HCT116 (cell line): Measurements from ENCODE around the gene SRY. TPM values are rescaled to one million over a fixed set of nuclear protein-coding genes. Genes with fewer than 3 reads are reported as not detected.

Experiments
- ATAC-seq: fragments of 200-7000 bp; cut with Tn5 transposase; 2 replicates; pipeline ENCODE4 v1.9.1; 2020; ENCODE audit warnings: mild to moderate bottlenecking, moderate library complexity
- BruUV-seq: library from RNA; stranded (reverse); fragments of 400-500 nt; replicated peaks from 2 replicates; lab custom pipeline; 2021; lab: Mats Ljungman, UMichigan
- CTCF ChIA-PET: fragments of 300-600 bp; sonication (Branson Sonifier 250); formaldehyde crosslinking; loops from one replicate; lab custom pipeline; 2021; ENCODE audit warnings: antibody characterized with exemption; lab: Charles Lee
- POLR2A ChIA-PET: fragments of 300-600, 350-600 bp; sonication (Branson Sonifier 250); formaldehyde crosslinking; loops from one replicate; lab custom pipeline; 2021; ENCODE audit warnings: antibody characterized with exemption; lab: Charles Lee
- RAD21 ChIA-PET, 2 experiments: fragments of 300-600 bp; sonication (Branson Sonifier 250); formaldehyde crosslinking; loops; one replicate each; lab custom pipeline; 2023; ENCODE audit warnings: low total read pairs in 2 of 2; ENCODE audit not compliant: uncharacterized antibody in 2 of 2, unreplicated experiment in 2 of 2, low non-redundant PET in 1 of 2; lab: Charles Lee
- DNase-seq: peaks from one replicate; pipeline ENCODE4 v3.0.0-alpha.2; 2010; ENCODE audit warnings: low read depth, low spot score
- H2AFZ ChIP-seq: fragments of 200-600 bp; shearing (Covaris generic), sonication (generic); 2 replicates; pipeline ENCODE4 v1.6.1; 2017; ENCODE audit warnings: low read depth, mixed run types, mixed read lengths, antibody characterized with exemption, low read length; ENCODE audit not compliant: poor library complexity, severe bottlenecking
- H3K27ac ChIP-seq: 2 replicates; pipeline ENCODE4 v1.5.1; 2012; ENCODE audit warnings: low read depth, low read length
- H3K27me3 ChIP-seq: fragments of 200-600 bp; sonication (generic); 2 replicates; pipeline ENCODE4 v1.6.1; 2016; ENCODE audit warnings: mixed run types, low read length, mixed read lengths; ENCODE audit not compliant: insufficient read depth
- H3K36me3 ChIP-seq, 2 experiments: fragments of 200-500 bp in 1 of 2; fragments of 200-600 bp in 1 of 2; sonication (Bioruptor generic) in 1 of 2; sonication (generic) in 1 of 2; 2 replicates each; pipeline versions ENCODE4 v1.5.1 to v1.6.1; 2014 to 2016; ENCODE audit warnings: low read length in 2 of 2, inconsistent platforms in 1 of 2, mixed read lengths in 1 of 2, mixed run types in 1 of 2; ENCODE audit not compliant: insufficient read depth in 2 of 2, control insufficient read depth in 1 of 2
- H3K4me1 ChIP-seq, 2 experiments: fragments of 200-600 bp in 1 of 2; sonication (generic) in 1 of 2; 2 replicates each; pipeline versions ENCODE4 v1.5.1 to v1.6.1; 2012 to 2017; ENCODE audit warnings: low read length in 2 of 2, inconsistent platforms in 1 of 2, mild to moderate bottlenecking in 1 of 2, mixed read lengths in 1 of 2, mixed run types in 1 of 2, moderate library complexity in 1 of 2; ENCODE audit not compliant: insufficient read depth in 2 of 2, control insufficient read depth in 1 of 2
- H3K4me2 ChIP-seq: fragments of 200-600 bp; sonication (generic); 2 replicates; pipeline ENCODE4 v1.6.1; 2017; ENCODE audit warnings: mixed run types, low read length, mixed read lengths
- H3K4me3 ChIP-seq, 2 experiments: fragments of 200-600 bp in 1 of 2; sonication (generic) in 1 of 2; replicated peaks in 1 of 2; 2 replicates each; pipeline ENCODE4 v1.5.1; 2011 to 2016; ENCODE audit warnings: low read length in 2 of 2, control low read depth in 1 of 2, low read depth in 1 of 2, mild to moderate bottlenecking in 1 of 2, mixed read lengths in 1 of 2, mixed run types in 1 of 2
- H3K79me2 ChIP-seq: fragments of 200-600 bp; sonication (generic); 2 replicates; pipeline ENCODE4 v1.6.1; 2017; ENCODE audit warnings: mild to moderate bottlenecking, mixed run types, low read length, moderate library complexity, mixed read lengths; ENCODE audit not compliant: insufficient read depth
- H3K9ac ChIP-seq: fragments of 200-600 bp; sonication (generic); 2 replicates; pipeline ENCODE4 v1.6.1; 2016; ENCODE audit warnings: low read length, mixed read lengths
- H3K9me2 ChIP-seq: fragments of 200-600 bp; sonication (generic), shearing (Covaris generic); 2 replicates; pipeline ENCODE4 v1.6.1; 2017; ENCODE audit warnings: mixed run types, mild to moderate bottlenecking, moderate library complexity; ENCODE audit not compliant: insufficient read depth
- H3K9me3 ChIP-seq, 2 experiments: fragments of 200-500 bp in 1 of 2; fragments of 200-600 bp in 1 of 2; sonication (Bioruptor generic) in 1 of 2; sonication (generic) in 1 of 2; 2 replicates each; pipeline ENCODE4 v1.6.1; 2014 to 2017; ENCODE audit warnings: low read length in 2 of 2, mixed read lengths in 2 of 2, inconsistent platforms in 1 of 2, low read depth in 1 of 2, mild to moderate bottlenecking in 1 of 2, mixed run types in 1 of 2, moderate library complexity in 1 of 2; ENCODE audit not compliant: control insufficient read depth in 1 of 2, insufficient read depth in 1 of 2
- H4K20me1 ChIP-seq: fragments of 200-600 bp; sonication (generic), shearing (Covaris generic); 2 replicates; pipeline ENCODE4 v1.6.1; 2017; ENCODE audit warnings: mixed run types, mild to moderate bottlenecking, moderate library complexity; ENCODE audit not compliant: insufficient read depth
- CBX3 ChIP-seq: IDR thresholded peaks from 2 replicates; pipeline ENCODE4 v1.6.1; 2012; ENCODE audit warnings: low read depth
- ELF1 ChIP-seq: IDR thresholded peaks from 2 replicates; pipeline ENCODE4 v1.6.1; 2012; ENCODE audit warnings: low read depth, borderline replicate concordance
- EZH2 ChIP-seq: fragments of 200-600 bp; sonication (generic); IDR thresholded peaks from 2 replicates; pipeline ENCODE4 v1.6.1; 2017; ENCODE audit warnings: antibody characterized with exemption, mixed run types
- EZH2phosphoT487 ChIP-seq: fragments of 200-600 bp; IDR thresholded peaks from 2 replicates; pipeline ENCODE4 v1.6.1; 2018; ENCODE audit warnings: antibody characterized with exemption, borderline replicate concordance
- FOSL1 ChIP-seq: IDR thresholded peaks from 2 replicates; pipeline ENCODE4 v1.6.1; 2012; ENCODE audit warnings: low read depth
- JUND ChIP-seq: IDR thresholded peaks from 2 replicates; pipeline ENCODE4 v1.6.1; 2012
- POLR2AphosphoS5 ChIP-seq: IDR thresholded peaks from 2 replicates; pipeline ENCODE4 v1.6.1; 2011; ENCODE audit warnings: mild to moderate bottlenecking, low read depth, low read length, moderate library complexity
- RAD21 ChIP-seq: IDR thresholded peaks from 2 replicates; pipeline ENCODE4 v1.6.1; 2012; ENCODE audit warnings: low read depth, mild to moderate bottlenecking
- SIN3A ChIP-seq: IDR thresholded peaks from 2 replicates; pipeline ENCODE4 v1.6.1; 2012; ENCODE audit warnings: low read depth
- SP1 ChIP-seq: IDR thresholded peaks from 2 replicates; pipeline ENCODE4 v1.6.1; 2012; ENCODE audit warnings: low read depth
- SRF ChIP-seq: IDR thresholded peaks from 2 replicates; pipeline ENCODE4 v1.6.1; 2012; ENCODE audit warnings: low read depth
- YY1 ChIP-seq: IDR thresholded peaks from 2 replicates; pipeline ENCODE4 v1.6.1; 2011; ENCODE audit warnings: low read length, low read depth, moderate library complexity, mild to moderate bottlenecking; ENCODE audit not compliant: insufficient replicate concordance; ENCODE audit errors: extremely low read depth
- ZNF274 ChIP-seq: fragments of 200-500 bp; sonication (Bioruptor generic); IDR thresholded peaks from 2 replicates; pipeline ENCODE4 v1.6.1; 2014; ENCODE audit warnings: mild to moderate bottlenecking, low read depth, low read length, inconsistent platforms
- intact Hi-C: fragments of 100-400 bp; cut with micrococcal nuclease; formaldehyde crosslinking; loops from 2 replicates; pipeline ENCODE4 v1.10.0; 2022
- total RNA-seq: library from RNA; stranded (reverse); gene quantifications from one replicate; pipeline ENCODE4 v1.2.1, GENCODE V29; 2021; ENCODE audit not compliant: unreplicated experiment
- TF ChIP-seq, protein P1 (sequence below): IDR thresholded peaks from 2 replicates; pipeline ENCODE4 v1.6.1; 2012; ENCODE audit warnings: low read depth
- TF ChIP-seq, protein P2 (sequence below): IDR thresholded peaks from 2 replicates; pipeline ENCODE4 v1.6.1; 2012

The SRY gene
- total RNA-seq, 1 experiment from 2014 or later = not detected

DNA sequence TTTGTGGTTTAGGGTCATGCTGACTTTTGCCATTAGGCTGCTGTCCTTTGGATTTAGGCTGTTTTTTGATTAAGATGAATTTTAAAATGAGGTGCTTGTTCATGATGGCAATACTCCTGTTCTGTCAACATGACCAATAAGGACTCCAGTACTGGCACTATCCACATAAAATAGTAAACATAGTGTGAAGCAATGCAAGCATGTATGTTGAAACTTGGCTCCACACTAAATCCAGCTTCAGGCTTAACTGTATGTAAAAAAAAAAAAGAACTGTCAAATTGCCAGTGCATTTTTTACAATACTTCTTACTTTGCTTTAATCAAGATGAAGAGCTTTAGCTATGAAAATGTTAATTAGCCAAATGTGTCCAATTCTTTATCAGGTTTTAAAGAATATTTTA lies 47.7 kb upstream of the SRY start:
- Histone ChIP-seq H3K4me3 (no peak overlapping the region), H2AFZ (no peak overlapping the region), H3K36me3 (no peaks in the 10 kb centered on the region), H3K9me3 (no peaks in the 10 kb centered on the region), H3K4me2 (no peak overlapping the region), H3K27ac (no peak overlapping the region), H3K9ac (no peak overlapping the region), H3K9me2 (no peaks in the 10 kb centered on the region), H3K4me1 (no peaks in the 10 kb centered on the region), H3K79me2 (no peaks in the 10 kb centered on the region), H4K20me1 (no peaks in the 10 kb centered on the region), H3K27me3 (no peaks in the 10 kb centered on the region)
- DNase-seq (no peak), ATAC-seq (no peak)
- ChIA-PET RAD21 (no interaction called here), POLR2A (no interaction called here), CTCF (no interaction called here)
- TF ChIP-seq SRF = no peak
- TF ChIP-seq RAD21 = no peak
- TF ChIP-seq ZNF274 = no peak
- no peak for TF ChIP-seq EZH2
- intact Hi-C loops = no loop called here
- BruUV-seq = no TSS peak

DNA sequence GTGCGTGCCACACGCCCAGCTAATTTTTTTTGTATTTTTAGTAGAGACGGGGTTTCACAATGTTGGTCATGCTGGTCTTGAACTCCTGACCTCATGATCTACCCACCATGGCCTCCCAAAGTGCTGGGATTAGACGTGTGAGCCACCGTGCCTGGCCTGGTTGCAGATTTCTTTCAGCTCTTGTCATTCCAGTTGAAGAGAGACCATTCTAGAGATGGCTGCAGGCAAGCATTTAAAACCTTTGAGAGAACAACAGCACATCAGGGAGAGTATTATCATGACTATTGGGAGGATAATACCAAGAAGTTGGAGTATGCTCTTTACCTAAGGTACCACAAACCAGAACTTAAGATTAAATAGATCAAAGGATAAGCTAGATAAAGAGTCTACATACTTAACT lies 41.0 kb upstream of the SRY start:
- Histone ChIP-seq H3K9me3 (no peaks in the 10 kb centered on the region), H2AFZ (no peak overlapping the region), H3K27ac (no peak overlapping the region), H3K27me3 (no peaks in the 10 kb centered on the region), H3K9me2 (no peaks in the 10 kb centered on the region), H3K4me1 (no peaks in the 10 kb centered on the region), H3K9ac (no peak overlapping the region), H3K4me3 (no peak overlapping the region), H4K20me1 (no peaks in the 10 kb centered on the region), H3K4me2 (no peak overlapping the region), H3K79me2 (no peaks in the 10 kb centered on the region), H3K36me3 (no peaks in the 10 kb centered on the region)
- RAD21 ChIA-PET = no interaction called here
- no TSS peak for BruUV-seq
- POLR2A ChIA-PET = no interaction called here
- no peak for ATAC-seq
- intact Hi-C loops = no loop called here
- DNase-seq = no peak
- CTCF ChIA-PET = no interaction called here
- TF ChIP-seq EZH2phosphoT487 (no peak), SRF (no peak), RAD21 (no peak), ELF1 (no peak), FOSL1 (no peak), SP1 (no peak), ZNF274 (no peak), CBX3 (no peak), POLR2AphosphoS5 (no peak), JUND (no peak), YY1 (no peak), SIN3A (no peak)
- TF ChIP-seq, protein P1, sequence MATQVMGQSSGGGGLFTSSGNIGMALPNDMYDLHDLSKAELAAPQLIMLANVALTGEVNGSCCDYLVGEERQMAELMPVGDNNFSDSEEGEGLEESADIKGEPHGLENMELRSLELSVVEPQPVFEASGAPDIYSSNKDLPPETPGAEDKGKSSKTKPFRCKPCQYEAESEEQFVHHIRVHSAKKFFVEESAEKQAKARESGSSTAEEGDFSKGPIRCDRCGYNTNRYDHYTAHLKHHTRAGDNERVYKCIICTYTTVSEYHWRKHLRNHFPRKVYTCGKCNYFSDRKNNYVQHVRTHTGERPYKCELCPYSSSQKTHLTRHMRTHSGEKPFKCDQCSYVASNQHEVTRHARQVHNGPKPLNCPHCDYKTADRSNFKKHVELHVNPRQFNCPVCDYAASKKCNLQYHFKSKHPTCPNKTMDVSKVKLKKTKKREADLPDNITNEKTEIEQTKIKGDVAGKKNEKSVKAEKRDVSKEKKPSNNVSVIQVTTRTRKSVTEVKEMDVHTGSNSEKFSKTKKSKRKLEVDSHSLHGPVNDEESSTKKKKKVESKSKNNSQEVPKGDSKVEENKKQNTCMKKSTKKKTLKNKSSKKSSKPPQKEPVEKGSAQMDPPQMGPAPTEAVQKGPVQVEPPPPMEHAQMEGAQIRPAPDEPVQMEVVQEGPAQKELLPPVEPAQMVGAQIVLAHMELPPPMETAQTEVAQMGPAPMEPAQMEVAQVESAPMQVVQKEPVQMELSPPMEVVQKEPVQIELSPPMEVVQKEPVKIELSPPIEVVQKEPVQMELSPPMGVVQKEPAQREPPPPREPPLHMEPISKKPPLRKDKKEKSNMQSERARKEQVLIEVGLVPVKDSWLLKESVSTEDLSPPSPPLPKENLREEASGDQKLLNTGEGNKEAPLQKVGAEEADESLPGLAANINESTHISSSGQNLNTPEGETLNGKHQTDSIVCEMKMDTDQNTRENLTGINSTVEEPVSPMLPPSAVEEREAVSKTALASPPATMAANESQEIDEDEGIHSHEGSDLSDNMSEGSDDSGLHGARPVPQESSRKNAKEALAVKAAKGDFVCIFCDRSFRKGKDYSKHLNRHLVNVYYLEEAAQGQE = no peak
- TF ChIP-seq, protein P2, sequence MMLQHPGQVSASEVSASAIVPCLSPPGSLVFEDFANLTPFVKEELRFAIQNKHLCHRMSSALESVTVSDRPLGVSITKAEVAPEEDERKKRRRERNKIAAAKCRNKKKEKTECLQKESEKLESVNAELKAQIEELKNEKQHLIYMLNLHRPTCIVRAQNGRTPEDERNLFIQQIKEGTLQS = no peak
